HepG2 (cell line): ENCODE measurements around the gene LEUTX. TPM values are rescaled to one million over a fixed set of nuclear protein-coding genes. Genes with fewer than 3 reads are reported as not detected.

Experiments
- ATAC-seq: fragments of 200-7000 bp; cut with Tn5 transposase; 3 replicates; pipeline ENCODE4 v1.9.1; 2020; ENCODE audit warnings: mild to moderate bottlenecking, moderate library complexity
- BruUV-seq: library from RNA; stranded (reverse); fragments of 400-500 nt; replicated peaks from 2 replicates; lab custom pipeline; 2021; lab: Mats Ljungman, UMichigan
- CTCF ChIA-PET: fragments of 300-600 bp; formaldehyde crosslinking; extraction: SDS; loops from one replicate; lab custom pipeline; 2021; ENCODE audit warnings: low total read pairs, inconsistent platforms, low intra/inter-chr PET ratio; lab: Yijun Ruan, JAX
- POLR2A ChIA-PET: fragments of 350-600 bp; sonication (Branson Sonifier 250); formaldehyde crosslinking; loops from one replicate; lab custom pipeline; 2020; ENCODE audit warnings: antibody characterized with exemption, inconsistent platforms; lab: Yijun Ruan, JAX
- DNase-seq: peaks from one replicate; pipeline ENCODE4 v3.0.0-alpha.2; 2015; ENCODE audit warnings: low spot score
- FAIRE-seq: peaks from 3 replicates; lab custom pipeline; 2011; peaks lifted over from hg19 to GRCh38; lab: Jason Lieb, UNC
- H2AFZ ChIP-seq: one replicate; pipeline ENCODE4 v1.6.1; 2011; ENCODE audit warnings: low read length, inconsistent platforms
- H3K27ac ChIP-seq: fragments of 300-600 bp; 3 replicates; pipeline ENCODE4 v1.8.0; 2011; ENCODE audit warnings: mixed run types, mild to moderate bottlenecking, mixed read lengths, low read length, inconsistent platforms; ENCODE audit not compliant: insufficient read depth; ENCODE audit errors: extremely low read length
- H3K27me3 ChIP-seq, 2 experiments: fragments of 200-600 bp in 1 of 2; 2 replicates in 1 of 2; 3 replicates in 1 of 2; pipeline versions ENCODE4 v1.6.0 to v1.8.0; 2011; ENCODE audit warnings: low read length in 2 of 2, mild to moderate bottlenecking in 2 of 2, moderate library complexity in 2 of 2, inconsistent platforms in 1 of 2; ENCODE audit not compliant: insufficient read depth in 2 of 2, control insufficient read depth in 1 of 2
- H3K36me3 ChIP-seq, 2 experiments: fragments of 200-600 bp in 1 of 2; replicated peaks in 1 of 2; 2 replicates in 1 of 2; 3 replicates in 1 of 2; pipeline versions ENCODE4 v1.5.1 to v1.8.0; 2011; ENCODE audit warnings: low read length in 2 of 2, inconsistent platforms in 1 of 2; ENCODE audit not compliant: insufficient read depth in 2 of 2, control insufficient read depth in 1 of 2
- H3K4me1 ChIP-seq: 2 replicates; pipeline ENCODE4 v1.5.1; 2012; ENCODE audit warnings: low read length, inconsistent platforms; ENCODE audit not compliant: insufficient read depth
- H3K4me2 ChIP-seq: 2 replicates; pipeline ENCODE4 v1.6.0; 2011; ENCODE audit warnings: low read depth, low read length, inconsistent platforms
- H3K4me3 ChIP-seq, 3 experiments: fragments of 200-600 bp in 1 of 3; sonication (generic), shearing (Covaris generic) in 1 of 3; replicated peaks in 1 of 3; 2 replicates each; pipeline ENCODE4 v1.5.1; 2011 to 2016; ENCODE audit warnings: low read length in 3 of 3, inconsistent platforms in 2 of 3, low read depth in 2 of 3, mild to moderate bottlenecking in 2 of 3, control low read depth in 1 of 3, mixed read lengths in 1 of 3; ENCODE audit not compliant: insufficient read depth in 1 of 3
- H3K79me2 ChIP-seq: one replicate; pipeline ENCODE4 v1.6.1; 2011; ENCODE audit warnings: low read length, inconsistent platforms; ENCODE audit not compliant: insufficient read depth
- H3K9ac ChIP-seq: 2 replicates; pipeline ENCODE4 v1.6.0; 2011; ENCODE audit warnings: mild to moderate bottlenecking, low read depth, low read length, inconsistent platforms; ENCODE audit not compliant: insufficient read depth
- H3K9me3 ChIP-seq: 2 replicates; pipeline ENCODE4 v1.5.1; 2012; ENCODE audit warnings: mild to moderate bottlenecking, low read length
- H4K20me1 ChIP-seq: 2 replicates; pipeline ENCODE4 v1.6.0; 2011; ENCODE audit warnings: inconsistent platforms, mild to moderate bottlenecking, low read length, moderate library complexity; ENCODE audit not compliant: insufficient read depth
- KDM4B ChIP-seq: sonication (generic); formaldehyde crosslinking; IDR thresholded peaks from 2 replicates; pipeline ENCODE4 v1.4.0; 2020; ENCODE audit warnings: missing genetic modification reagents
- KDM6A ChIP-seq: IDR thresholded peaks from 2 replicates; pipeline ENCODE4 v1.6.1; 2016; ENCODE audit warnings: low read depth
- NCOR1 ChIP-seq: fragments of 200-600 bp; sonication (generic); IDR thresholded peaks from 2 replicates; pipeline ENCODE4 v1.7.0; 2017; ENCODE audit warnings: antibody characterized with exemption, low read length, borderline replicate concordance
- RBM22 ChIP-seq: fragments of 200-400 bp; formaldehyde crosslinking; optimal IDR thresholded peaks from 2 replicates; pipeline ENCODE3; 2017; ENCODE audit warnings: mild to moderate bottlenecking, low read length, moderate library complexity
- ZFP62 ChIP-seq: sonication (generic); formaldehyde crosslinking; IDR thresholded peaks from 2 replicates; pipeline ENCODE4 v1.4.0; 2020; ENCODE audit warnings: missing genetic modification reagents
- ZNF251 ChIP-seq: sonication (generic); formaldehyde crosslinking; IDR thresholded peaks from 2 replicates; pipeline ENCODE4 v1.9.0; 2021; ENCODE audit warnings: mild to moderate bottlenecking, missing genetic modification reagents
- ZNF496 ChIP-seq: sonication (generic); formaldehyde crosslinking; IDR thresholded peaks from 2 replicates; pipeline ENCODE4 v1.8.1; 2023; ENCODE audit warnings: mild to moderate bottlenecking, moderate library complexity, missing genetic modification reagents; ENCODE audit not compliant: insufficient replicate concordance
- WGBS: methylation state at CpG from one replicate; pipeline ENCODE4 v1.1.6; 2017; ENCODE audit warnings: low lambda C conversion rate; 5-methylcytosine and 5-hydroxymethylcytosine counted together
- in situ Hi-C: cut with HindIII; loops from 2 replicates; pipeline ENCODE4 v1.10.0; 2017; ENCODE audit warnings: low pct_unique_long_range_greater_than_20kb; ENCODE audit not compliant: extremely low pct_ligation_motif_present
- intact Hi-C: fragments of 100-400 bp; cut with micrococcal nuclease; formaldehyde crosslinking; loops from one replicate; pipeline ENCODE4 v1.10.0; 2022; ENCODE audit not compliant: unreplicated experiment
- polyA plus RNA-seq, 8 experiments: library from polyadenylated mRNA; depleted of rRNA in 3 of 8; stranded (reverse) in 7 of 8; unstranded in 1 of 8; fragments of >200 nt; fragmentation: Illumina TruSeq in 4 of 8; extraction: Trizol in 4 of 8; gene quantifications; 2 replicates each; pipeline versions ENCODE4 v1.2.1 to v1.2.3, GENCODE V29; 2011 to 2016; ENCODE audit warnings: low read depth in 4 of 8, missing spikeins in 1 of 8, mixed read lengths in 1 of 8; ENCODE audit not compliant: insufficient read depth in 1 of 8
- total RNA-seq, 5 experiments: library from RNA; depleted of rRNA; stranded (reverse); fragments of >200 nt; fragmentation: Illumina TruSeq; extraction: Trizol; gene quantifications; 2 replicates each; pipeline ENCODE4 v1.2.3, GENCODE V29; 2016; ENCODE audit warnings: low read depth in 1 of 5

Gene LEUTX
- total and polyA plus RNA-seq, 2 of the 13 experiments (the other 11 are each of a cell fraction or from before 2014, with no cell fraction given) = not detected

DNA sequence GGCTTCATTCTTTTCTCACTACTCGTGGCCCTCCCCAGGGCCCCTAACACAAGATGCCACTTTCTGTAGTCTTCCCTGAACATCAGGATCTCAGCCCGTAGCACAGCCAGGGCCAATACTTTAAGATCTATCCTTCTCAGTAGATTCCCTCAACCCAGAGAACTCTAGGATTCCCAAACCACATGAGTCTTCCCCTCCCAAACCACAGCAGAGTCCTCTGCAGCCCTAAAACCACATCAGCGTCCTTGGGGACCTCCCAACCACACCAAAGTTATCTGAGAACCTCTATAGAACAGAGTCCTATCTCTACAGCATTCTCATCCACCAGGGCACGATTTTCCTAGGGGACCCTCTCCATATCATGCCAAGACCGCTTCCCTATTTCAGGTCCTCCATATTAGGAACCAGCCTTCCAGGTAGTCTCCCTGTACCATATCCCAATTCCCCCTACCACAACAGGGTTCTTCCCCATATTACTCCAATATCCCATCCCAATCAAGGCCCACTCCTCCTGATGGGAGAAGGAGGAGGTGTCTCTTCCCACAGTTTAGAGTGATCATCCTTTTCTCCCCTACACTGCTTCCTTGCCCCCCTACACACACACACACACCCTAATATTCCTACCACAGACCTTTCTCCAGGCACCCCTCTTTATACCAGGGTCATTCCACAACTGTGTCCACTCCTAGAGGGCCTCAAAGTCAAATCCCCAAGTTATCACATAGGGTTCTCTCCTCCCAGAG lies 53.9 kb downstream of the LEUTX start:
- ATAC-seq (no peak), FAIRE-seq (no peak), DNase-seq (no peak)
- 99% methylated on average over 5 of the region's 5 CpGs for WGBS
- intact Hi-C loops (no loop called here), in situ Hi-C loops (no loop called here)
- Histone ChIP-seq H3K27ac (no peak overlapping the region), H3K4me1 (no peaks in the 10 kb centered on the region), H3K27me3 (no peaks in the 10 kb centered on the region), H3K9me3 (no peaks in the 10 kb centered on the region), H3K79me2 (no peaks in the 10 kb centered on the region), H3K9ac (no peak overlapping the region), H4K20me1 (no peaks in the 10 kb centered on the region), H3K4me3 (no peak overlapping the region), H3K4me2 (no peak overlapping the region), H2AFZ (no peak overlapping the region), H3K36me3 (peaks cover 31 to 66% of the 10 kb centered on the region in 2 experiments)
- ChIA-PET POLR2A (no interaction called here), CTCF (no interaction called here)
- TF ChIP-seq KDM4B (CRISPR knock-in tag) (no peak), ZFP62 (CRISPR knock-in tag) (no peak), RBM22 (peak; percentile 51)
- BruUV-seq = no TSS peak

DNA sequence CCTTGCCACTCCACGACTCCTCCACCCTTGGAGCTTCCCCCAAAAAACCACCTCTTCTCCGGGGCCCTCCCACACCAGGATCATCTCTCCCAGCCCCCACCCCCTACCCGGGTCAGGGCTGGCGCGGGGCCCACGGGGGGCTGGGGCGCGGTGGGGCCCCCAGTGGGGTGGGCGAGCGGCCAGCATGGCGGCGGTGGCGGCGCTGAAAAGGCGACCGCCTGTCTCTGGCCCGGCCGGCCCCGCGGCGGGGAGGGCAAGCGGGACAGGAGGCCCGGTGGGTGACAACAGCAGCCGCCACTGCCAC lies 54.5 kb downstream of the LEUTX start:
- no peak overlapping the region for H3K4me3 ChIP-seq
- FAIRE-seq = no peak
- H3K27me3 ChIP-seq = no peaks in the 10 kb centered on the region
- no peak overlapping the region for H3K9ac ChIP-seq
- no peaks in the 10 kb centered on the region for H3K79me2 ChIP-seq
- no peak overlapping the region for H3K27ac ChIP-seq
- no peak for ATAC-seq
- peaks cover 31 to 66% of the 10 kb centered on the region in 2 experiments for H3K36me3 ChIP-seq
- no peak overlapping the region for H3K4me2 ChIP-seq
- intact Hi-C loops = no loop called here
- WGBS = 95% methylated on average over 23 of the region's 24 CpGs
- POLR2A ChIA-PET = no interaction called here
- BruUV-seq = no TSS peak
- DNase-seq = no peak
- TF ChIP-seq ZNF496 (CRISPR knock-in tag) (no peak), KDM6A (CRISPR knock-in tag) (no peak), NCOR1 (no peak), ZNF251 (CRISPR knock-in tag) (no peak)
- TF ChIP-seq, all 625 proteins: peak for 0
- Histone ChIP-seq H3K4me1 (no peaks in the 10 kb centered on the region), H4K20me1 (no peaks in the 10 kb centered on the region), H2AFZ (no peak overlapping the region), H3K9me3 (no peaks in the 10 kb centered on the region)
- CTCF ChIA-PET = no interaction called here
- in situ Hi-C loops = no loop called here
